NCI-H1417 treated with DMSO at 0.1 percent for 48 hours (cell line): ENCODE data around the gene INSIG2.
"Not testable (repeated sequence)": the region's sequence is repeated elsewhere in the genome, so short reads cannot be mapped to it uniquely, and the experiment has no call there.

Experiments
- DNase-seq: peaks from one replicate; lab custom pipeline; 2025; lab: John Stamatoyannopoulos, UW

The INSIG2 gene

DNA sequence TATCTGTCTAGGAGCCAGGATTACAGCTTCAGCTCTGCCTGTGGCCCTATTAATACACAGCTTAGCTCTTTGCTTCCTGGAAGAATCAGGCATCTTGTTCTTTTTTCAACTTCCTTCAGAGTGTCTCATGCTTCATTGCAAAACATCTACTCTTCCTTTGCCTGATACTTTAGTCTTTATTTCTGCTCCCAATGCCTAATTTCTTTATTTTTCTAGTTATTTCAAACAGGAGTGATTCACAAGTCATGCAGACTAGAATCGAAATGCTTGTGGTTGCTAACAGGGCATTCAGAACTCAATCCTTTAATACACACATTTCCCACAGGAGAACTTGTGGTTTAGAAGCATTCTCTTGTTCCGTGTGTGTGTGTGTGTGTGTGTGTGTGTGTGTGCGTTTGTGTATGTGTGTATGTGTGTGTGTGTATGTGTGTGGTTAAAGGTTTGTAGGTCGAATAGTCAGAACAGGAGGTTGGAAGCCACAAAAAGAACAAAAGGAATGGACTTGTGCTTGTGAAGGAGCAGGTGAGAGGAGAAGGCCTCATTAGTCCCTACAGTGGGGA, 28.3 kb upstream of the INSIG2 start:
- DNase-seq = no peak

DNA sequence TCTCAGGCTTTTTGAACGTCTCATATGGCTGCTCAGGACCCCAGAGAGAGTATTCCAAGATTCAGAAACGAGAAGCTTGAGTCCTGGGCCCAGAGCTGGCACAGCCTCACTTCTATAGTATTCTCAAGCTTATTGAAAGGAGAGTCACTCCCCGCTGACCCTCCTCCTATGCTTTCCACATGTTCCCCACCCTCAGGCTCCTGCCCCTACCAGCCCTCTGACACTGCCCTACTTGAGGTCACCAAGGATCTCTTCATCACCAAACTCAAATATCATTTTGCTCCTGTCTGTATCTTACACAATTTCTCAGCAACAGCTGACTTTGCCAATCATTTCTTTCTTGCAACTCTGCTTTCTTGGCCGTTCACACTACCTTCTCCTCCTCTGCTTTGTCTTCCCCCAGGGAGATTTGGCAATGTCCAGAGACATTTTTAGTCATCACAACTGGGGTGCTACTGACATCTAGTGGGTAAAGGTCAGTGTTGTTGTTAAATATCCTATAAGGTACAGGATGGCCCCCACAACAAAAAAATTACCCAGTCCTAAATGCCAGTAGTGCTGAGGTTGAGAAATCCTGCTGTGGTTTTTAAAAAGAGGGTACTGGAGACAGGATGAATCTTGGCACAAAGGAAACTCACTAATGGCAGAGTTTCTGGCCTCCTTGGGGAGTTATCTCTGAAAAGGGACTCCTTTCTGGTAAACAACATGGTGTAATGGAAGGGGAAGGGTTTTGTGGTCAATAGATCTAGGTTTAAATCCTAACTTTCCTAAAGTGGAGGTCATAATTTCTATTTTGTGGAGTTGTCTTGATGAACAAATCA, 26.9 kb upstream of the INSIG2 start:
- DNase-seq = no peak

DNA sequence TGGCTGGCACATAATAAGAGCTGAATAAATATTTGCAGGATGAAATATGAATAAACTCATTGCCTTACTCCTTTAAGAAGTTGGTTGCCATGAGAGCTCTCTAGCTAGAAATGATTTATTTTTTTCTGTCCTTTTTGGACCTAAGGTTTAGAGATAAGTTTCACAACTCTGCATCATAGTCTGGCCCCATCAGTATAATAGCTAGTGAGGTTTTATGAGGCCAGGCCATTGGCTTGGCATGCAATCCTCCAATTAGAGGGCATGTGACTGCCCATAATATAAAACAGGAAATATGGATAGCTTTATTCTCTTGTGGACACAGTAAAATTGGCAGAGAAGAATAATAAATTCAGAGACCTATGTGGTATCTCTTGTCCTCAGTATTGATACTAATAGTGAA, 26.2 kb upstream of the INSIG2 start:
- DNase-seq = no peak

DNA sequence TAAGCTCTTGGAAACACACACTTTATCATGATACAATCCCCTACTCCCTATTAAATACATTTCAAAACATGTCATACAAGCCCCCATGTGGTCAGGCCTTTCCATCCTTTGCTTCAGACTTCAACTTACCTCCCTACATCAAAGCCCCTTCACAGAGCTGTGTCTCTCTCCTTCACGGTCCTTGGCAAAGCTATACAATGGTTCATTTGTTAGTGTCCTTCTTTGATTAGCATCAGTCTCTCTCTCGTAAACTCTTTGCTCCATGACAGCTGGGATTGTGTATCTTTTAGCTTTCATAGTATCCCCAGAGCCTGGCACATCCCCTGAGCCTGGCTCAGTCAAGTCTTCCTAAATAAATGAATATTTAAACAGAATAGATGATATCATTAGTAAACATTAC, 25.6 kb upstream of the INSIG2 start:
- no peak for DNase-seq

DNA sequence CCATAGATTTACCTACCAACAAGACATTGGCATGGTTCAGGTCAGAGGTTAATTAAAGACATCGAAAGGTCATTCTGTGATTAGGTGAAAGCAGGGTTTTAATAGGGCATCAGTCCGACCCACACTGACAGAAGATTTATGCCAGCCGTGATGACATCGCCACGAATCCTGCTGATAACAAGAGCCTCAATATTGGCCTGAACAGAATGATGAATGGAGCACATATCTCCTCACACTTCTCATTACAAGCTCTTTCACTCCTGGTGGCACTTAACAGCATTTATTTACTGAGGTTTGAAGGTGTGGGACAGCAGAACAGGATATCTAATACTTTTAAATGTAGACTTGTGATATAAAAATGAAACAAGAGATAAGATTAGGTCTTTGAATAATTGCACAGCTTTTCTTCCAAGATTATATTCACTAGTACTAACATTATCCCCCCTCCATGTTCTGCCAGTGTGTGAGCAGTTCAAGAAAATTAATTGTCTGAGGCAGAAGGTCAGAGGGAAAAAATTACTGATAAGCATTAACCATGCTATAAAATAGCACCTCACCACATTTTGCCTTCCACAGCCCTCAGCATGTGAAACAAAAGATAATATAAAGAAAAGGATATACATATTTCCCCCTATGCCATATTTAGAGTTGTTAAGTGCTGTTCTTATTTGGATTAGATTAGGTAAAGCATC, 23.1 kb upstream of the INSIG2 start:
- DNase-seq = no peak

DNA sequence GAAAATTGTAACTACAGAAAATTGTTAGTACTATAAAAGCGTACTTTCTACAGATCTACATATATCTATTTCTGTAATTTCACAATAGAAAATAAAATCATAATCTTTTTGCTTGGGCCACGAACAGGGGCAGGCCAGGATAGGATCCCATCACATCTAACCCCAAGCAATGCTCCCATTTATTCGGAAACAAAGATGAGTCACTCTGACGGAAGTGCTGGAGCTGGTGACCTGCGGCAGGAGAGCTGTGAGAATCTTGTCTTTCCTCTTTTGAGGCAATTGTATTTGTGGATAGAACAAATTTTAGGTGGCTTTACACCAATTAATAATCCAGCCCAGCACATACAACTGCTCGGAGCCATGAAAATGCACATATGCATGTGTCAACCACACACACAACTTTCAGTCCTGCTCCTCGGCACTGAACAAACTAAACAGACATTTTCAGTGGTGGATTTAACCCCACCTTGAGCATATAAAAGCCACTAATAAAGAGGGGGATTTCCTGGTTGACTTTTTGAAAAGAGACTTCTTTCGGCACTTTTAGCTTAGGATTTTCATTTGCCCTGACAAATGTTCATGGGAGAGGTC, 22.3 kb upstream of the INSIG2 start:
- DNase-seq = no peak

DNA sequence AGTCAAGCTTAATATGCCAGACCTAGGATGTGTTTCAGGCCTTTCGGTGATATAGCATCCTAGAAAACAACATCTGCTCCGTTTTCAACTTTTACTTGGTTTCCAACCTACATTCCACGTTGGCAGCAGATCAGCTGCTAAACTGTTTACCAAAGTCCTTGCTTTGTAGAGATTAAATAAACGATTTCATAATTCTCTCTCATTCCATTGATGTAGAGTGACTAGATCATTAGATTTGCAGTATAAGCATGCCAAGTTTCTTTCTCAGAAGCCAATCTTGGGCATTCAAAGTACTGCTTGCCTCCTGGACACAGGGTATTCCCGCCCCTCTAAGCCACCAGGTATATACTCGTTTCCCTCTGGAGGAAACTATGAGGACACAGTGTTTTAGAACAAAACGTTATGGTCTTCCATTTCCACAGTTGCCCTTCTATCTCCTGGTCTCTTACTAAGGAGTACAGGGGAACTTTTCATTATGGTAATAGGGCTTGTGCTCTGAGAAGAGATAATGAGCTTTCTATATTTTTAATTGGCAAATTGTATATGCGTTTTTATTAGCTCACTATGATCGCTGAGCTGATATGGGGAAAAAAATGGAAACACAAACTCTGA, 10.5 kb upstream of the INSIG2 start:
- no peak for DNase-seq

DNA sequence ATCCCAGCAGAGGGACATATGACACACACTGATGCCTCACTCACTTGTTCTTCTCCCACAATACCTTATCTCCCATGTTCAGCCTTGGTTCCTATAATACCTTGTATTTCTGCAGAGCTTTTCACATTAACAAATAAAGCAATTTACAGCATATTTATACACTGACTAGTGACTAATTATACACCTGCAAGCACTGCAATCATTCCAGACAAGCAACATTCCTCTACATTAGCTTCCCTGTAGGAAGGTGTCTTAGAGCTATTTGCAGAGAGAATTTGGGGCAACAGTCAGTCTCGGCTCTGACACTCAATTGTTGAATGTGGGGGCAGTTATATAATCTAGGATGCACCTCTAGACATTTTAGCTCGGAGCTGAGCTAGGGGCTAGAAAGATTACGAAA, 9.5 kb upstream of the INSIG2 start:
- no peak for DNase-seq

DNA sequence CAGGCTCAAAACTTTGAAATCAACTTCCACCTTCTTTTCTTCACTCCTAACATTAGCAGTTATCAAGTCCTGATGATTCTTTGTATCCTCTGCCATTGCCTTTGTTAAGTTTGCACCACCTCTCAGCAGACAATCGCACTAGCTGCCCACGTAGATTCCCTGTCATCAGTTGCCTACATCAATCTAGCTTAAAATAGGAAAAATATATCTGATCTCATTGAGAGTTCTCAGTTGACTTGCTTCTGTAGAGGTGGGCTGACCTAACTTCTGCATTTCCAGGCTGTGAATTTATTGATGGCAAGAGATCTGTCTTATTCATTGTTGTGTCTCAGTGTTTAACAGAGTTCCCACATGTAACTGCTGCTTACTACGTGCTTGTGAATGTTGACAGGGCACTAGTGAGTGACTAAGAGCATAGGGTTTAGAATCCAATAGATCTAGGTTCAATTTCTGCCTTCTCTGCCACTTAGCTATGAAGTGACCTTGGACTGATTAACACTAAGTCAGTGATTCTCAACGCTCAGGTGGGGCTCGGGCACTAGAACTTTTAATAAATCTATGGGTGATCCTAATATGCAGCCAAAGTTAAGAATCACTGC, 3.7 kb upstream of the INSIG2 start:
- no peak for DNase-seq

DNA sequence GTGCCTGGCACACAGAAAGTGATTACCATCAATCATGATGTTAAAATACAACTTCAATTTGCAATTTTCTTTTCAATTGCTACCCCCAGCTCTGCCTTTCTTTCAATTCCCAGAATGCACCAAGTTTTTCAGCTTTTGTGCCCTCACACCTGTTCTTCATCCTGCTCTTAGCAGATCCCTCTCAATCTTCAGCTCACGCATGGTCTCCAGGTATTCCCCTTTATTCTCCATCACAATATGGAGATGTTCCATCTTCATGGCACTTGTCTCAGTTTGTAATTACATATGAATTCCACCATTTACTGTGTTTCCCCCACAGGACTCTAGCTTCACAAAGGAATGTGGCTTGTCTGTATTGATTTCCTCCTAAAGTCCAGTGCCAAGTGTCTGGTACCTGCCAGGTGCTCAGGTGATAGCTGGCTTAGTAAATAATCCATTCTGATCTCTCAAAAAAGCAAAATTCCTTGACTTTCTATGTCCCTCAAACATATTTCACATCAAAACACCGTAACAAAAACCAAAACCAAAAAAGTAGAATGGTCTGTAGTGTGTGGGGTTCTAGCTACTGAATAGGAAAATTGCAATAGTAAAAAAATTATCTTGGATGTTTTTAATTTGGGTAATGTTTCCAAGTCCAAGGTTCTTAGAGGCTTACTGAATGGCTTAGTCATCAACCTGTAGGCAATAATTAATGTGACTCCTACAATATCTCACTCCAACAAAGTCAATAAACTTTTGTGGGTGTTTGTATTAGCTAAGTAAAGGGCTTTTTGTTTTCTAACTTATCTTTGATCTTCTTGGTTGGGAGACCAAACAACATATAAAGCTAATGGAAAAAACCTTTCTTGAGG, 2.9 kb upstream of the INSIG2 start:
- DNase-seq = no peak

DNA sequence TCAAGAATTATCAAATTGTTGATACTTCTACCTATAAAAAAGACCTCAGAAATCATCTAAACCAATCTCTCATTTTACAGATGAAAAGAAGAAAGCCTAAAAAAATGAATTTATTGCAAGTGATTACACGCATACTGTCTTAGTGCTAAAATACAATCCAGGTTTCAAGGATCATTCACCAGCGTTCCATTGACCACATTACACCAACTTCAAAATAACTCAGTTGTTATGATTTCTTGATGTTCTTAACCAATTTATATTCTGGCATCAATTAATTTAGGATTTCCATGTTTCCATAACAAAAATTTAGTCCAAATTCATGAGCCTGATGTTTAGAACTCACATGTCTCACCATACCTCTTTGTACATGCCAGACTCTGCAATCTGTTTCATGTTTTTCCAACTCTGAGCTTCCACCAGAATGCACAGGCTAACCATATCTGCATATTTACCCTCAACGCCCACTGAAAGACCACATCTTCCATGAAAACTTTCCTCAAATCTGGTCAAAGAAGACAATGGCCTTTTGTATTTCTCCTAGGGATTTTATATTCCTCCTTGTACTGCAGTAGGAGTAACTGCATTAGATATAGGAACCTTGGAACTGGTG, 2.1 kb upstream of the INSIG2 start:
- no peak for DNase-seq

DNA sequence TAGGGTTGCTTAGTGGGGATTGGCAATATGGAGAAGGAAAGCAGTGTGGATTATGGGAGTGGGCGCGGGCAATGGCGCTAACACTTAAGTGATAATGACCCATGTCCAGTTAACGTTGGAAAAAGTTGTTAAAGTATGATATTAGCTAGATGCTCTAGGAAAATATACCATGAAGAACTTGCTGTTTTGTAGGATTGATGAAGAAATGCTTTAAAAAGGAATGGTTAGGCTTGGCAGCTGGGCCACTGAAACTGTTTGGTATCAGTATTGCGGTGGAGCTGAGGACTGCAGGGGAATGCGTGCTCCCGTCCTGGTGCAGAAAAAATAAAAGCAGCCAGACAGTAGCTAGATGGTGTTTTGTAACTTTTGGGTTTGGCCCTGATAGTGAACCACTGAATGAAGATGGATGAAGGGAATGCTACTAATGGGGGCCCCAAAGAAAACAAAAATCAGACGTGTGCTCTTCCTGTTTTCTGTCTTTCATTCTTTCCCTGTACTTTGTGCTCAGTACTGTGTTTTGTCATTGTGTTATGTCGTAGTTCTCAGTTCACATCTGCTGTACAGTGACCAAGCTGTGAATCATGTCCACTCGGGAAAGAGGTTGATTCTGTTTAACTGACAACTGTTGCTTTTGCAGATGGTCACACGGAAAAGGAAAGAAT, 999 bp downstream of the INSIG2 start:
- DNase-seq = no peak

DNA sequence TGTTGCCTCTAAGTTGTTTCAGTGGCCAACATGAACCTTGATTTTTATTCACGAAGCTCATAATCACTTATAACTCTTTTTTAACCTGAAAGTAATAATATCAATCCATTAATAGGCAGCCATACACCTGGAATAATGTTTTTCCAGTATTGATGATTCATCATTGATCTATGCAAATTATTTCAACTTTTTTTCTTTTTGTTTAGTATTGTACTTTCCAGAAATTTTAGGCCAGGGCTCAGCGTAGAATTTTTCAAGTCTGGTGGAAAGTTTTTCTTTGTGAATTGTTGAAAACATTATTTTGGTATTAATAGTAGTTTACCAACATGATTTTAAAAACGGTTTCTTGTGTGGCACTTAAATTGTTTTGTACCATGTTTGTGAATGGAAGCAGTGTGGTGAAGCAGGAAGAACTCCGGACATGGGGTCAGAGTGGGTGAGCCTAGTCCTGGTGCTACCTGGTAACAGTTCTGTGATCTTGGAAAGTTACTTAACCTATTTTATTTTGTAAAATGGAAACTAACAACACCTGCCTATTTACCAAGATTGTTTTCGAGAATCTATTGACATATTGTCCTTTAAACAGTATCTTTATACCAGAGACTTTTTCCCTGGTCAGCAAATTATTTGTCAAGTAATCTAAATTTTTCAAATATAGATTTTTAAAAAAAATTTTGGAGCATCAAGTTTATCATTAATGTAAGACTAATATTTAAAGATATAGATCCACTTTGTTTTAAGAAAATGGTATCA, 2.3 kb downstream of the INSIG2 start:
- DNase-seq = no peak

DNA sequence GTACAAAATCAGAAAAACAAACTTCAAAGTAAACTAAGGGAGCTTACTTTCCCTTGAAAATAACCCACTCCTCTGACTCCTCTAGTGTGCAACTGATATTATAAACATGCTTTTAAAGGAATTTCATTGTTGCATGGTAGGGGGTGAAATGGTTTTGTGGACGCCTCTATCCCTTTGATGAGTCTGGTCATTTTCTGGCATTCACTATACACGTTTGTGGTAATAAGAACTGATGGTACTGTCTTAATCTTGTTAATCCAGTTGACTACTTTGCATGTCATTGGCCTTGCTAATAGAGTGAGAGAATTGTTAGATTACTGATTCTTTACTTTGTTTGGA, 2.8 kb downstream of the INSIG2 start:
- DNase-seq = no peak

DNA sequence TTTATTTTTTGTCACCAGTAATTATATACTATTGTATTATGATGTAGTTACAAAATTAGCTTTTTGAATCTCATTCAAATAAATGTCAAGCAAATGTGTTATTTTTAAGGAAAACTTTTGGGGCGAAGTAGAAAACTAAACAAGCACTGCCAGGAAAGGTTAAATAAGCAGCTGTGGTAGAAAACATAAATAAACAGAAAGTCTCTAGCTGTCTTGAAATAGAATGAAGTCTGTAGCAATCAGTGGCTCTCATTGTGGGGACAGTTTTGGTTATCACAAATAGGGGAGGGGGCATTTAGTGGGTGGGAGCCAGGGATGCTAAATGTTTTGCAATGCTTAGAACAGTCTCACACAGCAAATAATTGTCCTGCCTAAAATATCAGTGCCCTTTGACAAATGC, 3.4 kb downstream of the INSIG2 start:
- no peak for DNase-seq

DNA sequence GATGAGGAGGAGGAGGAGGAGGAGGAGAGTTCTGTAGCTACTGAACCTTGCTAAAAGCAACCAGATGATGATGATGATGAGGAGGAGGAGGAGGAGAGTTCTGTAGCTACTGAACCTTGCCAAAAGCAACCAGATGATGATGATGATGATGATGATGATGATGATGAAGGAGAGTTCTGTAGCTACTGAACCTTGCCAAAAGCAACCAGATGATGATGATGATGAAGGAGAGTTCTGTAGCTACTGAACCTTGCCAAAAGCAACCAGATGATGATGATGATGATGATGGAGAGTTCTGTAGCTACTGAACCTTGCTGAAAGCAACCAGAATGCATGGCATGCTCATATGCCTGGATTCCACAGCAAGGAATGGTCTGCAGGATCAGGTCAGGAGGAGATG, 5.8 kb downstream of the INSIG2 start:
- DNase-seq = not testable (repeated sequence)

DNA sequence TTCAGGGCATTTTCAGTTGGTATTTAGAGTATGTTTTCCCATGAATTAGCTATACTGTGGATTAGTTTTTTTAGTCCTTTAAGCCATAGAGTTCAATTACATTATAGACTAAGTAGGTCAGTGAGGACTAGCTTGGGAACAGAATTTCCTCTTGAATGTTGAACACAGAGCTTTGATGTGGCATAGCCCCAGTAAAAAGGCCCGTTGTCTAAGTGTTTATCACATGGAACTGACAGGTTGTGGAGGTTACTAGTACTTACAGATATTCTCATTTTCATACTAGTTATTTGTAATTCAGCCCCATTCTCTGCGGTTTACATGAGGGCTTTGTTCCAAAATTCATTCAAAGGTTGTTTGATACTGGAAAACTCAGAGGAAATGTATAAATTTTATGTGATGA, 6.2 kb downstream of the INSIG2 start:
- DNase-seq = no peak

DNA sequence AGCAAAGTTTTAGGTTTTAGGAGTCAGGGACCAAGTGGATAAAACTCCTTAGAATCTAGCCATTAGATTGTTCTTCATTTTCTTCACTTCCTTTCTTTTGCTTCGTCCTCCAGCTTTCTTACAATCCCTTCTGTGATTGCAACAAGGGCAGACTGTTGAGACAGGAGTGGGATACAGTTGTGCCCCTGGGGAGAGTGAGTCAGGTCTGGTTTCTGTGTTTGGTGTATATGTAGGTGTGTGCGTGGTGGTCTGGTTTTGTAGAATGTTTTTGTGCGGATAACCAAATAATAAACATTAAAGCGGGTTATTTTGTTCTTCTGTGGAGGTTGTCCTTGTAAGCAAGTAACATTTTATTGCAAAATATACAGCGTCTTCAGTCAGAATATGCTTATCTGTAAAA, 7.3 kb downstream of the INSIG2 start:
- no peak for DNase-seq

DNA sequence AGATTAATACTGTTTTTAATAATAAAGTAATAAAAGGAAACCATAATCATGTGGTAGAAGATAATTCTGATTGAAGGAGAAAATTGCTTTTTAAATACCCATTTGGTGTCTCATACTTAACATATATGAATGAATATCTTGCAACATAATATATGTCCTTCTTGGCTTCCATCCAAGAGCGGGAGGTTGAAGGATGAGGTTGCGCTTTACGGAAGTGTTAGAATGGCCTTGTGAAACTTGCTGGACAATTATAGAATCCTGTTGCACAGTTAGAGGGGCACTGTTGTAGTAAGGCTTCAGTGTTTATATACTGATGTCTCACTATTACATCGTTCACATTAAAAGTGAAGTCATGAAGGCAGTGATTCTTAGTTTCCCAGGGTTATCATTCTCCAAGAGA, 9.4 kb downstream of the INSIG2 start:
- no peak for DNase-seq
